HTERT RPE-1 (cell line): Measurements from ENCODE around the gene ATG7.
"Not testable (repeated sequence)": the region's sequence is repeated elsewhere in the genome, so short reads cannot be mapped to it uniquely, and the experiment has no call there.

Source experiments
- in situ Hi-C: fragments of 300-500 bp; cut with MboI; formaldehyde crosslinking; loops from 4 replicates; pipeline ENCODE4 v1.14.3; 2020; ENCODE audit warnings: low sequenced_read_pairs

Gene ATG7

DNA sequence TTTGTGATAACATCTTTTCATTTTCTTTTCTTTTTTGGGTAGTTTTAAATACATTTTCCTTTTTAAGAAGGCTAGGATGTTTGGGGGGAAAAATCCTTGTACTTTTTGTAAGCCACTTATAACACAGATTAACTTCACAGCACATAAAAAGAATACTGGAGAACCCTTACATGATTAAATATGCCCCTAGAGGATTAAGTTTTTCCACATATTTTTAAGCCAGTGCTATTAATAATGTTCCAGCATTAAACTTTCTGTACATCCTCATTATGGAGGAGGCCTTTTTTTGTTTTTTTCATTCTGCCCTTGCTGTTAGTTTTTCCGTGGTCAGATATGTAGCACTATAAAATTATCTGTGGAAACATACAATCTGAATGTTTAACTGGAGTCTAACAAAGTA is 147.9 kb downstream of the ATG7 start:
- in situ Hi-C loops, result no loop called here

DNA sequence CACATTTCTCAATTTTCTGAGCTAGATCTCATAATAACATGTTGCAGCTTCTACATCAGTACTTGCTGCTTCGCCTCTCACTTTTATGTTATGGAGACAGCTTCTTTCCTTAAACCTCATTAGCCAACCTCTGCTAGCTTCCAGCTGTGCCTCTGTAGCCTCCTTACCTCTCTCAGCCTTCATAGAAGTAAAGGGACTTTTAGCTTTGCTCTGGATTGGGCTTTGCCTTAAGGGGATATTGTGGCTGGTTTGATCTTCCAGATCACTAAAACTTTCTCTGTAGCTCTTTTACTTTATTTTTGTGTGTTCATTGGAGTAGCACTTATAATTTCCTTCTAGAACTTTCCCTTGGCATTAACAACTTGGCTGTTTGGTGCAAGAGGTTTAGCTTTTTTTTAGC is 150.1 kb downstream of the ATG7 start:
- in situ Hi-C loops, result no loop called here

DNA sequence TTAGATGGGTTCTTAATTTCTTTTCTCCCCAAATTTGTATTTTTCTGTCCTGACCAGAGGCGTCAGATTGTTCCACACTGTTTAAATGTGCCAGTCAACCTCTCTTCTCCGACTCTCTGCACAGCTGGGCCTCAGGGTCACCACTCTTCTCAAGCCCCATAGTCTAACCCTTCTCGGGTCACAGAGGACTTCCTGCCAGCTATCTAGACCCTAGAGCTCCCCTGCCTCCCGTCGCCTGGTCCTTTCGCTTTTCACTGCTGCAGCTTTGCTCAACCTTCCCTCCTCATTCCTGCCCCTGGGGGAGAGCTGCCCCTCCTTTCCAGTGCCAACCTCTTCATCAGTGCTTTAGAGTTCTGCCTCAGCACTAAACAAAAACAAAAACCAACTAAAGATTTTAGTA is 151.7 kb downstream of the ATG7 start:
- in situ Hi-C loops, result no loop called here

DNA sequence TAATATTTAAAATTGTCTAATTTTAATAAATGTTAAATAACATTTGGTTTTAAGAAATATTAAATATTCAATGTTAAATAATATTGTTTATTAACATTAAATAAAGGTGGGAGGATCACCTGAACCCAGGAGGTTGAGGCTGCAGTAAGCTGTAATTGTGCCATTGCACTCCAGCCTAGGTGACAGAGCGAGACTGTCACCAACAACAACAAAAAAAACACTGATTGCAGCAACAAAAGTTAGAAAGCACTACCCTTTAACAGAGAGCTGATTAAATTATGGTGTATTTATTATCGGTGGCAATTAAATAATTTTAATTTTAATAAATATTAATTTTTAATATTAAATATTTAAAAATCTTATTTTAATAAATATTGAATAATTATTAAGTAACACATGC is 152.1 kb downstream of the ATG7 start:
- in situ Hi-C loops, result no loop called here

DNA sequence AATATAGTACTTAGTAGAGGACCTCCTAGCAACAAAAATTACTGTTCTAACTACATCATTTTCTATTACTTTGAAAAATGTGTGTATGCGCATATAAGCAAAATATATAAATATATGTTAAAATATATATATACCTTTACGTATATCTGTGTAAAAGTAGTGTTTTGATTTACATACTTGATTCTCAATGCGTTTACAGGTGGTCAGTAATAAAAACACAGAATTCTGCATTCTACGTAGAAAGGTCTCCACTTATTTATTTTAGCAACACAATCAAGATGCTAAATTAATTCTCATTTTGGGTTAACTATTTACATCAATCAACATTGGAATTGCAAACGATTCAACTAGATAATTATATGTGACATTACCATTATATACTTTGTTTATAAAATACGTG is 158.0 kb downstream of the ATG7 start:
- in situ Hi-C loops, result no loop called here

DNA sequence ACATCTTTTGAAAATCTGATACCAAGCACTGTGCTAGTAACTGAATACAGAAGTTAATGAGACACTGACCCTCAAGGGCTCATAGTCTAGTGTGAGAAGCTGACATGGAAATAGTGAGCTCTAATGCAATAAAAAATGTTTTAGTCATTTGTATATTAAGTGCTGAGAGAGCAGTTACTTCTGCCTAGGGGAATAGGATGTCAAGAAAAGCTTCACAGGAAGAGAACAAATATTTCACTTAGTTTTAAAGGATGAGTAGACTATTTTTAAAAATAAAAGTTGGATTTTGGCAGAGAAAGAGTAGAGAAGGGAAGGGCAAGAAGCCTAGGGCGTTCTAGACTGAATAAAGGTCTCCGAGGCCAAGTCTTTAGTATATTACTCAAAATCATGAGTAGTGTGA is 158.4 kb downstream of the ATG7 start:
- in situ Hi-C loops, result no loop called here

DNA sequence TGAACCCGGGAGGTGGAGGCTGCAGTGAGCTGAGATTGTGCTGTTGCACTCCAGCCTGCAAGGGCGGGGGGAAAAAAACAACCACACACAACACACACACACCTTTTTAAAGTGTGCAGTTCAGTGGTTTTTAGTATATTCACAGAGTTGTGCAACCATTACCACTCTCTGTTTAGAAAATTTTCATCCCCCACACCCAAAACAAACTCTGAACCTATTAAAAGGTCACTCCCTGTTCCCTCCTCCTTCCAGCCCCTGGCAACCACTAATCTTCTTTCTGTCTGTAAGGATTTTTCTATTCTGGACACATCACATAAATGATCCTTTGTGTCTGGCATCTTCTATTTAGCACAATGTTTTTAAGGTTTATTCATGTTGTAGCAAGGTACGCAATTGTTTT is 159.1 kb downstream of the ATG7 start:
- in situ Hi-C loops, result no loop called here

DNA sequence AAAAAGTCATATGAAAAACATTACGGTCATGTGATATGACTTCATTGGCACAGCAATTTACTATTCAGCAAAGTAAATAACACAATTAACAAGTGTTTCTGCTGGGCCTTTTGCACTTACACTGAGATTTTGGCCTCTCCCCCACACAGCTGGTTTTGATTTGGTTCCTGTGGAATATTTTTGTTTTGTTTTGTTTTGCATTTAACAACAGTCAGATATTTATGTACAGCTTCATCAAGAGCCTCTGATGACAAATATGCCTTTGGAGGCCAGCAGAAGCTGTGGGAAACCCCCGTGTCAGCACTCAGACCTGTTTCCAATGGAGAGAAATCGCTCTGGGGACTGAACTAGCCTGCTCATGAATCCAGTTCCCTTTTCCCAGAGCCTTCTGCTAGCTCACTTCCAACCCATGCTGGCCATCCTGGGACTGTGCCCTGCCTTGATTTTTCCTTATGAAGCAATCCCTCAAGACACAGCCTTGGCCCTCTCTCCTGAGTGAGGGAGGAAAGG is 161.9 kb downstream of the ATG7 start:
- in situ Hi-C loops, result no loop called here

DNA sequence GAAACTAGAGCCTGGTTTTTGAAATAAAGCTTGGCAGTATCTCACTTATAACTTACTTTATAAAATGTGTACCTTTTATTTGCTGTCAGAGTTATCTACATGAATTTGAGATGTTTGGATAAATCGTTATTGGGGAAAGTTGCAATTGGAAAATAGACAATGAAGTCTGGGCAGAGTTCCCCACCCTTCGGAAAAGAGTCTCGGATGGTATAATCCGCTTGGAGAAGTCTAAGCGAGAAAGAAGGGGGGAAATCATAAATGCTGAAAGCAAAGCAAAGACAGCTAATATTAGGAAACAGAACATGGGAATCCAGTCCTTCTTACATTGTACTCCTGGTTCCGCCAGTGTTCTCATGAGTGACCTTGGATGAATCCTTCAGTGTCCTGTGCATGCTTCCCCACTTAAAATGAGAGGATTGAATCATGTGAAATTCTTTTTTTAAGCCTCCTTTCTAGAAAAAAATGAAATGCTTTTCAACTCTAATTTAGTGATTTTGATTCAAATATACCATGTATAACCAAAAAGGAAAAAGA is 162.4 kb downstream of the ATG7 start:
- in situ Hi-C loops, result no loop called here

DNA sequence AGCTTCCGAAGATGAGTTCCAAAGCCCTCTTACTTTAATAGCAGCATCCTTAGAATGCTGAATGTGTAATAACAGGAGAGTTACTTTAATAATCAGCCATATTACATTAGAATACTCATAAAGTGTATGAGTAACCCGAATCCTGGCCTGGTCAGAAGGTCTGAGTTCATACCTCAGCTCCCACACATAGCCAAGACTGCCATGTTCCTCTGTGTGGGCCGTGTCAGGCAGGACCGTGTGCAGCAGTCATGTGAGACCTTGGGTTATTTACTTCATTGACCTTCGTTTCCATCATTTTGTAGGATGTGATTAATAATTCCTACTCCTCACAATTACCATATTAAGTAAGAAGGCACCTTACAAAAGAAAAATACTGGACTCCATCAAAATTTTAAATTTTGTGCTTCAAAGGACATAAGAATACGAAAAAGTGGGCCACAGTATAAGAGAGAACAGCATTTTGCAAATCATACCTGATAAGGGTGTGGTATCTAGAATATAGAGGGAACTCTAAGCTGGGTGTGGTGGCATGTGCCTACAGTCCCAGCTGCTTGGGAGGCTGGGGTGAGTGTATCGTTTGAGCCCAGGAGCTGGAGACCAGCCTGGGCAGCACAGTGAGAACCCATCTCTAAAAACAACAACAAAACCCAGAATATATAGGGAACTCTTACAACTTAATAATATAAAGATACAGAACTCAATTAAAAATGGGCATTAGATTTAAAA is 163.4 kb downstream of the ATG7 start:
- in situ Hi-C loops, result no loop called here

DNA sequence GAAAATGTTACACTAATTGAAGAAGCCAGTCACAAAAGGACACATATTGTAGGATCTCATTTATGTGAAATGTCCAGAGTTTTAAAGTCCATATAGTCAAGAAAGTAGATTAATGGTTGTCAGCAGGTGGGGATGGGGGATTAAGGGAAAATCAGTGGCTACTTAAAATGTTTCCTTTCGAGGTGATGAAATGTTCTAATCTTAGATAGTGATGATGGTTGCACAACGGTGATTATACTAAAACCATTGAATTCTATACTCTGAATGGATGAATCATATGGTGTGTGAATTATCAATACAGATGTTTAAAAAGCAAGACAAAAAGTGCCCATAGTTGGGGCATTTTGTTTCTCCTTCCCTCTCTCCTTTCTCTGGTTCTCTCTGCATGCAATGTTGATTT is 164.6 kb downstream of the ATG7 start:
- in situ Hi-C loops, result no loop called here

DNA sequence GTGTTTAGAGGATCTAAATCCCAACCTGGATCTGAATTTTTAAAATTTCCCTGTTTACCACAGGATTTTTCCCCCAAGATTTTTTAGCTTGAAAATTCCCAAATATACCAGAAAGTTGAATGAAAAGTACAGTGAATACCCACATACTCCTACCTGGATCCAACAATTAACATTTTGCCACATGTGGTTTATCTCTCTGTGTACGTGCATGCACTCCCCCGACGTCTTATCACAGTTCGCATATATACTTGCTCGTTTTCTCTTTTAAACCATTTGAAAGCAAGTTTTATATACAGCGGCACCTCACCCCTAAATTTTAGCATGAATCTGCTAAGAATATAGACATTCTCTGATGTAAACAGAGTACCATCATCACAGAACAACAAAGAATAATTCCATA is 165.3 kb downstream of the ATG7 start:
- in situ Hi-C loops, result no loop called here

DNA sequence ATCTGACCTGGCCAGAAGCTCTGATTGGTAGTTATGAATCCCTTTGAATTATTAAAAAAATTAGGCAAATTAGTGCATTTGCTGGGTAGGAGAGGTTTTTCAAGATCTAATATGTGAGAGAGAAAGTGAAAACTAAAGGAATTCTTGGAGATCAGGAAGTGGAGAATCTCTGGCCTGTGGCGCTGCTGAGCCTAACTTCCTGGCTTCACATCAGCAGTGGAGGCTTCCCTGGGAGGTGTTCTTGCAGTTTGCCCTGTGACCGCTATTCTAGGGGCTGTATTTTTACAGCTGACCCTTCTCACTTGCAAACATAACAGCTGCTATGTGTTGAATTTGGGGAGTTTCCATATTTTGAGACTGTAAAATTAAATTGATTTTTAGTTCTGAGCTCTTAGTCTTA is 166.4 kb downstream of the ATG7 start:
- in situ Hi-C loops, result no loop called here

DNA sequence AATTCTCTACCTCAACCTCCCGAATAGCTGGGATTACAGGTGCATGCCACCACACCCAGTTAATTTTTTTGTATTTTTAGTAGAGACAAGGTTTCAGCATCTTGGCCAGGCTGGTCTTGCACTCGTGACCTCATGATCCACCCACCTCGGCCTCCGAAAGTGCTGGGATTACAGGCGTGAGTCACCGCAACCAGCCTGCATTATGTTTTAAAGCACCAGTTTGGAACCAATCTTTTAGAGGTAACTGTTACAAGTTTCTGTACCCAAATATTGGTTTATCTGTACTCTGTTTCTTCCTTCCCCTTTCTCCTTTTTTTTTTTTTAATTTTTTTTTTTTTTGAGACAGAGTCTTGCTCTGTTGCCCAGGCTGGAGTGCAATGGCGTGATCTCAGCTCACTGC is 169.1 kb downstream of the ATG7 start:
- in situ Hi-C loops, result not testable (repeated sequence)

DNA sequence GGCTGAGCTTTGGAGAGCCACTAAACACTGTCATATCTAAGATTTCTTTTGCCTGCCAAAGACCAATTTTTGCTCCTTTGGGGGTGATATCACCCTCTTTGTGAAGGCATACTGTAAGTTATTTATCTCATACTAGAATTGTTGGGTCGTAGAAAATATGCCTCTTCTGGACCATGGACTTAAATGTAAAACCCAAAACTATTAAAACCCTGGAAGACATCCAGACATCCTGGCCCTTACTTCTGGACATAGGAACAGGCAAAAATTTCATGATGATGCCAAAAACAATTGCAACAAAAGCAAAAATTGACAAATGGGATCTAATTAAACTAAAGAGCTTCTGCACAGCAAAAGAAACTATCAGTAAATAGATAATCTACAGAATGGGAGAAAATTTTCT is 172.2 kb downstream of the ATG7 start:
- in situ Hi-C loops, result no loop called here

DNA sequence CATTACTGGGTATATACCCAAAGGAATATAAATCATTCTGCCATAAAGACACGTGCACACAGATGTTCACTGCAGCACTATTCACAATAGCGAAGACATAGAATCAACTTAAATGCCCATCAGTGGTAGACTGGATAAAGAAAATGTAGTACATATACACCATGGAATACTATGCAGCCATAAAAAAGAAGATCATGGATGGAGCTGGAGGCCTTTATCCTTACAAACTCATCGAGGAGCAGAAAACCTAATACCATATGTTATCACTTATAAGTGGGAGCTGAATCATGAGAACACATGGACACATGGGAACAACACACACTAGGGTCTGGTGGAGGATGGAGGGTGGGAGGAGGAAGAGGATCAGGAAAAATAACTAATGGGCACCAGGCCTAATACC is 173.0 kb downstream of the ATG7 start:
- in situ Hi-C loops, result not testable (repeated sequence)

DNA sequence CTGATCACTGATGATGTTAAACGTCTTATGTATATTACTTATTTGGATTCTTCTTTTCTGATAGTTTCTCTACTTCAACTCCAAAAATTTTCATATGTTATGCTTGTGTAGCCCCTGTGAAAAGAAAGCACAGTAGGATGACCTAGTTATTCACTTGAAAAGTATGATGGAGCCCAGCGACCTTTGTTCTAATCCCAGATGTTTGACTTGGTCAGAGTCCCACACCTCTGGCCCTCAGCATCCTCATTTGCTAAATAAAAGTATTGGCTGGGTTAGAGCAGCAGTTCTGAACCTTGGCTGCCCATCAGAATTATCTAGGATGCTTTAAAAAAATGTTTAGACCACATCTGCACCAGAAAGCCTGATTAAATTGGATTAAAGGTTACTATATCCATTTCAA is 173.7 kb downstream of the ATG7 start:
- in situ Hi-C loops, result no loop called here

DNA sequence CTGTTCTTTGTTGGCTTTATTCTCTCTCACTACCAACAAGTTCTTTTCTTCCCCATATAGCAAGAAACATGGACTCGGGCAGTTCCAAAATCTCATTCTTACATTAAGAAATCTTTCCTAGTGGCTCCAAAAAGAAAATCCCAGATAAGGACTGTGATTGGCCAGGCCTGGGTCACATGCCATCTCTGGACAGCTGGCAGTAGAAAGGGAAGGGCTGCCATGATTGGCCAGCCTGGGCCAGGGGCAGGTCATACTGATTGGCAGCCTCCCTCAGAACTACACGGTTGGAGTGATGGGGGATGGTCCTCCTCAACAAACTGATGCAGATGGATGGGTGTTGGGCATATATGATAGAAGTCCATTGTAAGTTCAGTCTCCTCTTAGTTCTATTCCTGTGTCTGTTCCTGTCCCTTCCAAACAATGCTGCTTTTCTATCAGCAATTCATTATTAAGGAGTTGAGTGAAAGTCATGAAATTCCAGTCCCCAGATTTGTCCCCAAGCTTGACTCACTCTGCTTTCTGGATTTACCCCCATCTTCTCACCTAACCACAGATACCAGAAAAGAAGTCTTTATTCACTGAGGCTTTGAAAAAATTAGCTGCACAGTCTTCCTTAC is 175.5 kb downstream of the ATG7 start:
- in situ Hi-C loops, result no loop called here

DNA sequence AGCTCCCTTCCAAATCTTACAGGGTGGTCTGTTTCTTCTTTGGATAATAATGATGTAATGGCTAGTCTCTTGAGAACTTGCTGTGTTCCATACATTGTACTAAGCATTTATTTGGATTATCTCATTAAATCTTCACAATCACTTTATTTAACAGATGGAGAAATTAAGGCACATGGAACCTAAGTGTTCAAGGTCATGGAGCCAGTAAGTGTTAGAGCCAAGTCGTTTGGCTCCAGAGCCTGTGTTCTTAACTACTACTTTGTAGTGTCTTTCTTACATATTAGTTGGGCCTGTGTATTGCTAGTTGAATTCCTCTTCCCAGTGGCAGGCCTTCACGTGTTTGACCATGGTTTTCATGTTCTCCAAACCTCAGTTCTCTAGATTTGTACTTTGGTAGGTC is 177.8 kb downstream of the ATG7 start:
- in situ Hi-C loops, result no loop called here

DNA sequence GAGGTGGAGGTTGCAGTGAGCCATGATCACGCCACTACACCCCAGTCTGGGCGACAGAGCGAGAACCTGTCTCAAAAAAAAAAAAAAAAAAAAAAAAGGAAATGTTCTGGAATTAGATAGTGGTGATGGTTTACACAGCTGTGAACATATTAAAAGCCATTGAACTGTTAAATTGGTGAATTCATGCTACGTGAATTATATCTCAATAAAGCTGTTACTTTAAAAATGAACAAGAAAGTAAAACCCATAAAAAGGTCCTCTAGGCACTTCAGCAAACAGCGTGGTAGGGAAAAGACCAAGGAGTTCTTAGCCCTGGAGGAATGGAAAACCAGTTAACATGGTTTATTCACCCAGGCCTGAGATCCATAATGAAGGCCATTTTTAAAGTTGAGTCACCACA is 180.1 kb downstream of the ATG7 start:
- in situ Hi-C loops, result no loop called here

DNA sequence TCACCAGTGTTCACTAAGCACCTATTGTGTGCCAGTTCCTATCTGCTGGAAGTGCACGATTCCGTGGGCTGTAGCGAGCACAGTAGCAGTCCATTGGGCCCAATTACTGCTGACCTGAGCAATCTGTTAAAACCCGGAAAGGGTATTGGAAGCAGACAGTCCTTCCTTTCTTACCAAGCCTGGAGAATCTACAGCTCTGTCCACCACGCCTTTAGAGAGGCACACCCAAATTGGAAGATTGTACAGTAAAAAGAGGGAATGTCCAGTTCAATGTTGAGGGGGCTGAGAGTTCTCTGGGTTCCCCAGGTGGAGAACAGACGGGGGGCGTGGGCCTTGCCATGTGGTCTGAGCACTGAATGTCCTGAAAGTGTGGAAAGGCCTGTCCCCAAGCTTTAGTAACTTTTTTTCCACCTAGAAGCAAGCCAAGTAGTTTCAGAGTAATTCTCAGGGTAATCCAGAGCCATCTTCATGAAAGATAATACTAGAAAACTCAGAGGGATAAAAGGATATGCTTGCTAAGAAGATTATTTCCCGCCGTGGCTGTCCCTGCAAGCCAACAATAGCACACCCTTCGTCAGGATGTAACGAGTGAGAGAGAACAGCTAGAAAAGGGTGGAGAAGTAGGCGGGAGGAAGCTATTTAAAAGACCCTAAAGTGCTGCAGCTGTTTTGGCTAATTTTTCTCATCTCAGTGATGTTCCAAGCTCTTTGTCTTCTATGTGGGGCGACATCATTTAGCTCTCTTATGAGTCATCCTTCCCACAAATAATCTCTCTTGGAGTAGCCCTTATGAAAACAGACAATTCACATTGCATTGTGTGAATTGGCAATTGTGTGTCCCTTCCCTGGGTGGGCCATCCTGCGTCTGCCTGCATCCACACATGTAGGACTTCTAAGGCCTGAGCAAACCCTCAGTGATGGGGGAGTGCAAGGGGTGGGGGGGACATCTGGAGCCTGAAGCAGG is 181.0 kb downstream of the ATG7 start:
- in situ Hi-C loops, result no loop called here
